HG03432 (cell line): Measurements from ENCODE around the gene MTX3.

Experiments
- ATAC-seq: cut with Tn5 transposase; IDR thresholded peaks from one replicate; pipeline ENCODE4 v1.9.1; 2021; ENCODE audit warnings: mild to moderate bottlenecking, moderate library complexity; ENCODE audit not compliant: unreplicated experiment

The MTX3 gene, protein sequence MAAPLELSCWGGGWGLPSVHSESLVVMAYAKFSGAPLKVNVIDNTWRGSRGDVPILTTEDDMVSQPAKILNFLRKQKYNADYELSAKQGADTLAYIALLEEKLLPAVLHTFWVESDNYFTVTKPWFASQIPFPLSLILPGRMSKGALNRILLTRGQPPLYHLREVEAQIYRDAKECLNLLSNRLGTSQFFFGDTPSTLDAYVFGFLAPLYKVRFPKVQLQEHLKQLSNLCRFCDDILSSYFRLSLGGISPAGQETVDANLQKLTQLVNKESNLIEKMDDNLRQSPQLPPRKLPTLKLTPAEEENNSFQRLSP

GRCh38 chr5:79990598-79991507 lies at the start of gene MTX3:
TSS of gene MTX3 (minus strand) at chr5:79991262. CDS start at chr5:79991238, 24 bp downstream.
- peak; percentile 94 for ATAC-seq

- no peak for ATAC-seq
Measured at GRCh38 chr5:80039650-80040049, 48.6 kb upstream of the MTX3 start.

GRCh38 chr5:80037366-80037765 lies 46.3 kb upstream of the MTX3 start:
- ATAC-seq, result no peak

DNA sequence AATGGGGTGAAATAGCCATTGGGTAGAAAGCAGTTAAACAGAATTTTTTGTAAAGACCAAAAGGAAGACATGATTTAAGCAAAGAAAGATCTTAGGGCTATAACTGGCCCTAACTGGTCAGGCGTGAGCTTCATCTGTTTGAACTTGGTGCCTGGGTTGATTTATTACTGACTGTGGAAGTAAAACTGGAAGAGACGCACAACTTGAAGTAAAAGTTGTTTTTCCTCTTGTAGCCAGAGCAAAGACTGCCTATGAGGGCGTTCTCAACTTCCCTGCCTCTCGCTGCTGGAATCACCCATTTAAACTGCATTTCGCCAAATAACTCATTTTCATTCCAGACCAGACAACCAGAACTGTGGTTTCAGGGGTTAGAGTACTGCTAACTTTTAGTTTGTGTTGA lies 45.6 kb upstream of the MTX3 start:
- ATAC-seq, result no peak

DNA sequence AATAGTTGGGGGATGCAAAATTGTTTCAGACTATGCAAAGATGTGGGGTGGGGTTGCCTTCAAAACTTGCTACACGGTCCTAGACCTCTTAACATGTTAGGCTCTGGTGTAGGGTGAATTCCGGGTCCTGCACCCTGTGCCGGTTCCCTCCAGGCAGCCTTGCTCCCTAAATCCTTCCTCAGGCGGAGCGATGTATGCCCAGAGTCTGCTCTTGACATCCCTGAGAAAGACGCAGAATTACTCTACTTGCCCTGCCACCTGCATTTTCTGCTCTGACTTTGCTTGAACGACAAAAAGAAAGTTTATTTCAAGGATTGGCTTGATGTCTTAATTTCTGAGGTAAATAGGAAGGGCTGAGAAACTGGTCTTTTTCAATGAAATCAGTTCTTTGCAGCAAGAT lies 44.8 kb upstream of the MTX3 start:
- no peak for ATAC-seq

- ATAC-seq, result no peak
Measured at GRCh38 chr5:80034962-80035821, 44.1 kb upstream of the MTX3 start, which contains the start of gene THBS4. TSS of gene THBS4 (plus strand) at chr5:80035348. CDS start at chr5:80035538, 190 bp downstream.

DNA sequence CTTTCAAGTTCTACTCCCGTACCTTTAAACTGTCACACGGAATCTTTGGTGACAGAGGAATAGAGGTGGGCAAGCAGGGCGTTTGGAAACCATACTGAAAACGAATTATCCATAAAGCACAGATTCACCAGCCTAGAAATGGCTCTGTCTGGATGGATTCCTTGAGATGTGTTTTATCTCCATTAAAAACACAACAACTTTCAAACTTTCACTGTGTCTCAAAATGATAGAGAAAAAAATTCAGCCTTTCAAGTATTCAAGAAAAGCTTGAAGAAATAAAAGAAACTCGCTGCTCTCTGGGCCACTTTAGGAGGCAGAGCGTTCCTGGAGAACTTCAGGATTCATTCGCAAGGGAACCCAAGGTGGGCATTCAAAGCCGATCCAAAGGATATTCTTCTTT lies 43.5 kb upstream of the MTX3 start:
- no peak for ATAC-seq

DNA sequence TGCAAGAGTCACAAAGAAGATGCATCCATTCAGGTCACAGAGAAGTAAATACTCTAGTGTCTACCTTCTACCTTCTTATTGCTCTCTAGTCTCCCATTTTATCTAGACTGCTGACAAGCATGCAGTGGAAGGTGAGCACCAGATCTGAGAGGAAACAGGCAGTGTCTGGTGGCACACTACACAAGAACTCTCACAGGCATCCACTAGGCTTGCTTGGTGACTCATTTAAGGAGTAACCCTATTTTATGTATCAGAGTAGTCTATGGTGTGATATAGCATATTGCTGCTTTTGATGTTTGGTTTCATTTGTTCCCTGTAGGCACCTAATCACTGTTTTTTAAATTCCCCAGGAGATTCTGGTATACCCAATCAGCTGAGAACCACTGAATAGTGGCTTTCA lies 42.5 kb upstream of the MTX3 start:
- ATAC-seq, result peak; percentile 71

DNA sequence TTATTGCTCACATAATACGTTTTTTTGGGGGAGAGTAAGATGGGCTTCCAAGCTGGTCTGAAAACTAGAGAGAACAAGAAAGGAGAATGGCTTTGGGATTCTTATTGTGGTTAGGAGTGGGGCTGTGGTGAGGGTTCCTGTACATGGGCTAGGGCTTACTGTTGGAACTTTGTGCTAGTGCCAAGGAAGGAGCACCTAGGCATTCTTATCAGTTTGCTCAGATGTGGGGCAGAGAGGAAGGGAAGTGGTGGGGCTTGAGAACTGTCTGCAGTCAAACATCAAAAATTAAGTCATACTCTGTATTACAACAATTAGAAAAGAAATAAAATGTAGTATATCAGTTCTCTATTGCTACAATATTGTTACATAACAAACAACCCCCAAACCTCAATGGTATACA lies 40.0 kb upstream of the MTX3 start:
- no peak for ATAC-seq

GRCh38 chr5:80026841-80027240 lies 35.8 kb upstream of the MTX3 start:
- ATAC-seq, result no peak

DNA sequence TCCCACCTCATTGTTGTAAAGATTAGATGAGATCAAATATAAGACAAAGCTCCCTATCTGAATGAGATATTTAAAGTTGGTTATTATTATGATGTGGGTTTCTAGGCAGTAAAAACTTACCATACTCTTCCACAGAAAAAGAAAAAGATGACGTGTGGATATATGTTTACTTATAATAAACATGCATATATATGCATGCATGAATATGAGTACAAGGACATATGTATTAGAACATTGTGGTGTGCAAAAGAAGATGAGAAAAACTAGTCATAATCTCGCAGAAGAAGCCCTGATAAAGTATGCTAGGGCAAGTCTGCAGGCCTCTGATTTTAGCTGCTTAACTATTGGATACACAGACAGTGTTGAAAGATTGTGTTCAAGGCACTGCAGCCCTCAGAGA lies 34.0 kb upstream of the MTX3 start:
- ATAC-seq, result no peak

DNA sequence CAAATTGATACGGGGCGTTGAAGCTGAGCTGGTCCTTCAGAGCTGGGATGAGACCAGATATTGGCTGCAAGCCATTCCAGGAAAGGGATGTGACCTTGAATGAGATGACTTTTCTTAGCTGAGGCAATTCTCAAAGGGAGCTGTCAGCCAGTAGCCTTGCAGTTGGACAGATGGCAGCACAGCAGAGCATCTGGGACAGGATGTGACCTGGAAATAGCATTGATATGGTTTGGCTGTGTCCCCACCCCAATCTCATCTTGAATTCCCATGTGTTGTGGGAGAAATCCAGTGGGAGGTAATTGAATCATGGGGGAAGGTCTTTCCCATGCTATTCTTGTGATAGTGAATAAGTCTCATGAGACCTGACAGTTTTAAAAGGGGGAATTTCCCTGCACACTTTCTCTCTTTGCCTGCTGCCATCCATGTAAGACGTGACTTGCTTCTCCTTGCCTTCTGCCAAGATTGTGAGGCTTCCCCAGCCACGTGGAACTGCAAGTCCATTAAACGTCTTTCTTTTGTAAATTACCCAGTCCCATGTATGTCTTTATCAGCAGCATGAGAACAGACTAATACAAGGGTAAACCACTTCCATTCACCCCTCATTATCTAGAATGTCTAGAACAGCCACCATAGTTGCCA lies 19.8 kb upstream of the MTX3 start:
- no peak for ATAC-seq

- no peak for ATAC-seq
Measured at GRCh38 chr5:80008995-80009765, 18.1 kb upstream of the MTX3 start.

GRCh38 chr5:80002677-80003076 lies 11.6 kb upstream of the MTX3 start:
- no peak for ATAC-seq

GRCh38 chr5:79999722-80000121 lies 8.7 kb upstream of the MTX3 start:
- ATAC-seq, result no peak

DNA sequence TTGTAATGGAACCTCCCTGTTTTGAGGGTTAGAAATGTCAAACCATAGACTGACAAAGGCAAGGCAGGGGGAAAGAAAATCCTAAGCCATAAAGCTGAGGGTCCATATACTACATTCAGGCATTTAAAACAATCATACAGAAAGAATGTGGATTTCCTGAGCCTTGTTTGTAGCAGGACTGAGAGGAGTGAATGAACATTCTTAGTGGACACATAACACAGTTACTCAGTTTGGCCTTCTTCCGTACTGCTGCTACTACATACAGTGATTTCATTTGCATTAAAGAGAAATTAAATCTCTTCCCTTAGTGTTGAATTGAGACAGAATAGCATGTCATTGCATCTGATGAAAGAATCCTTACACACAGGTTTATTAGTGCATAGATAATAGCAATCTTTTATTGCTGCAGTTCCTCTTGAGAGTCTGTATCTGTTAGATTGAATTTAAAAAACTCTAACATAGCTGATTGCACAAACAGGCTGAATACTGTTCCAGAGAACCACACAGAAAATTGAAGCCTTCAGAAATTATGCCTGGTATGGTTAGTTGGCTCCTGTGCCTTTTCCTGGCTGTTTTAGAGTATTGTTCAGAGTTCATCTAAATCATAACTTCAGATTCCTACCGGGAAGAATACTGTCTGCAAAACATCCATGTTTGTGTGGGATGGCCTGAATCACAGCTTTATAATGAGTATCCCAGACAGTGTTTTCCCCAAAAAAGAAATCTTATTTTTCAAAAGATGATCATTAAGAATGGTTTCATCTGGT lies 2.0 kb upstream of the MTX3 start:
- ATAC-seq, result no peak

- peak; percentile 49 for ATAC-seq
Measured at GRCh38 chr5:79990205-79990597, 861 bp downstream of the MTX3 start.

GRCh38 chr5:79986260-79986659 lies 4.8 kb downstream of the MTX3 start:
- no peak for ATAC-seq

GRCh38 chr5:79985288-79985687 lies 5.8 kb downstream of the MTX3 start:
- no peak for ATAC-seq
